ENCODE measurements around the gene ICA1.

GRCh38 chr7:8178353-8178752, 83.6 kb downstream of the ICA1 start:
- no peak for TF ChIP-seq POLR2AphosphoS5 (IDR thresholded peaks at IDR 0.05)
- TF ChIP-seq CTCF (IDR thresholded peaks at IDR 0.05): no peak
- TF ChIP-seq POLR2A (IDR thresholded peaks at IDR 0.05): no peak
